OCI-LY1 (cell line): Measurements from ENCODE around the gene TRIO.

Experiments used
- EZH2 ChIP-seq: fragments of 200-600 bp; sonication (generic), shearing (Covaris generic); IDR thresholded peaks from 2 replicates; pipeline ENCODE4 v1.8.0; 2017; ENCODE audit warnings: borderline replicate concordance, mixed run types, mild to moderate bottlenecking, antibody characterized with exemption, low read length, moderate library complexity, mixed read lengths
- TF ChIP-seq, protein P1 (sequence below): fragments of 200-600 bp; sonication (generic), shearing (Covaris generic); IDR thresholded peaks from 2 replicates; pipeline ENCODE4 v1.5.1; 2017; ENCODE audit warnings: mild to moderate bottlenecking, antibody characterized with exemption, low read length, moderate library complexity, mixed read lengths

DNA sequence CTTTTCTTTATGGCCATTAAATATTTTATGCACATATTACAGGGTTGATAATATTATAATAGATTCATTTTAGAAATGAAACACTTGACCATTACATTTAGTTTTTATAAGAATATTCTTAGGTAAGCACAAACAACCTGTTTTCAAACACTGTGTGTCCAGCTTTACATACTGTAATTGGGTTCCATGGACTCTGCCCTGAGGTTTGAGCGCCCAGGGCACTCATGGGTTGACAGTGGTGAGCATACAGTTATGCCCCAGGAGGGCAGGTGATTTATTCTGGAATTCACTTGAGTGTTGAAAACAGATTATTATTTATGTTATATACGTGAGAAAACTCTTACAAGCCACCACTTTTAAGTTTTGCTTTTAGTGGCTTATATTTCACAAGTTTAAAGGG lies 33.7 kb downstream of the TRIO start:
- TF ChIP-seq, protein P1, sequence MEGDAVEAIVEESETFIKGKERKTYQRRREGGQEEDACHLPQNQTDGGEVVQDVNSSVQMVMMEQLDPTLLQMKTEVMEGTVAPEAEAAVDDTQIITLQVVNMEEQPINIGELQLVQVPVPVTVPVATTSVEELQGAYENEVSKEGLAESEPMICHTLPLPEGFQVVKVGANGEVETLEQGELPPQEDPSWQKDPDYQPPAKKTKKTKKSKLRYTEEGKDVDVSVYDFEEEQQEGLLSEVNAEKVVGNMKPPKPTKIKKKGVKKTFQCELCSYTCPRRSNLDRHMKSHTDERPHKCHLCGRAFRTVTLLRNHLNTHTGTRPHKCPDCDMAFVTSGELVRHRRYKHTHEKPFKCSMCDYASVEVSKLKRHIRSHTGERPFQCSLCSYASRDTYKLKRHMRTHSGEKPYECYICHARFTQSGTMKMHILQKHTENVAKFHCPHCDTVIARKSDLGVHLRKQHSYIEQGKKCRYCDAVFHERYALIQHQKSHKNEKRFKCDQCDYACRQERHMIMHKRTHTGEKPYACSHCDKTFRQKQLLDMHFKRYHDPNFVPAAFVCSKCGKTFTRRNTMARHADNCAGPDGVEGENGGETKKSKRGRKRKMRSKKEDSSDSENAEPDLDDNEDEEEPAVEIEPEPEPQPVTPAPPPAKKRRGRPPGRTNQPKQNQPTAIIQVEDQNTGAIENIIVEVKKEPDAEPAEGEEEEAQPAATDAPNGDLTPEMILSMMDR = no peak
- no peak for TF ChIP-seq EZH2
